ENCODE data around the gene KRTAP3-3. TPM values are rescaled to one million over a fixed set of nuclear protein-coding genes. Genes with fewer than 3 reads are reported as not detected.

Gene KRTAP3-3
- total and polyA plus RNA-seq, 2 experiments from 2014 or later: not detected

GRCh38 chr17:41026715-41027471 lies 32.9 kb upstream of the KRTAP3-3 start, which contains the start of gene KRTAP1-5 (continued):
- TF ChIP-seq EZH2 (IDR thresholded peaks at IDR 0.05; ENCODE audit: low read depth, unreplicated experiment): no peak
- no peak for TF ChIP-seq NANOG (IDR thresholded peaks at IDR 0.05; ENCODE audit: borderline replicate concordance)
- no peak for TF ChIP-seq REST (IDR thresholded peaks at IDR 0.05; ENCODE audit: unreplicated experiment)
- TF ChIP-seq CTCF (conservative IDR thresholded peaks at IDR 0.05; ENCODE audit: low read depth in 2 of 2): no peak
- TF ChIP-seq STAT1 (IDR thresholded peaks at IDR 0.05; ENCODE audit: unreplicated experiment): no peak
- TF ChIP-seq POLR2AphosphoS5 (IDR thresholded peaks at IDR 0.05; ENCODE audit: low read depth): no peak
- no peak for TF ChIP-seq ETS1 (IDR thresholded peaks at IDR 0.05)
- TF ChIP-seq JUNB (IDR thresholded peaks at IDR 0.05; ENCODE audit: unreplicated experiment): no peak

- Mint-ChIP-seq H3K27ac (no peak overlapping the region), H3K4me1 (no peaks in the 10 kb centered on the region), H3K9me3 (no peaks in the 10 kb centered on the region), H3K36me3 (ENCODE audit: low read depth) (no peaks in the 10 kb centered on the region), H3K4me3 (no peak overlapping the region), H3K27me3 (ENCODE audit: insufficient read depth, low read depth, poor library complexity) (peaks cover 2% of the 10 kb centered on the region)
- H3K27me3 ChIP-seq (ENCODE audit: insufficient read depth): no peaks in the 10 kb centered on the region
- DNase-seq (ENCODE audit: low spot score) (no peak), ATAC-seq (no peak)
- no peaks in the 10 kb centered on the region for H4K20me1 ChIP-seq (replicated peaks; ENCODE audit: insufficient read depth)
- no peak overlapping the region for H3K27ac ChIP-seq (ENCODE audit: low read depth)
- H3K79me2 ChIP-seq (replicated peaks; ENCODE audit: insufficient read depth): no peaks in the 10 kb centered on the region
- H2AFZ ChIP-seq: no peak overlapping the region
- no peak overlapping the region for H3K4me2 ChIP-seq
- H3K36me3 ChIP-seq (ENCODE audit: insufficient read depth): no peaks in the 10 kb centered on the region
- no peak overlapping the region for H3K4me3 ChIP-seq
- no peaks in the 10 kb centered on the region for H3F3A ChIP-seq (replicated peaks; ENCODE audit: low read depth)
- no peaks in the 10 kb centered on the region for H3K9me2 ChIP-seq (ENCODE audit: insufficient read depth)
- no peaks in the 10 kb centered on the region for H3K4me1 ChIP-seq (ENCODE audit: insufficient read depth)
- TF ChIP-seq STAT1 (IDR thresholded peaks at IDR 0.05; ENCODE audit: unreplicated experiment): no peak
Observed at GRCh38 chr17:41024697-41025096, 30.7 kb upstream of the KRTAP3-3 start.
